Neural cell (in vitro differentiated cells): ENCODE results near the gene ABCA4. TPM values are rescaled to one million over a fixed set of nuclear protein-coding genes. Genes with fewer than 3 reads are reported as not detected.

Experiments
- H2AFZ ChIP-seq: fragments of 200-600, 300-800 bp; sonication (generic), shearing (Covaris generic); 2 replicates; pipeline ENCODE4 v1.6.0; 2014; ENCODE audit warnings: low read depth, mild to moderate bottlenecking, antibody characterized with exemption, low read length, moderate library complexity
- H3F3A ChIP-seq: fragments of 200-600 bp; shearing (Covaris generic); 2 replicates; pipeline ENCODE4 v1.6.1; 2016; ENCODE audit warnings: mild to moderate bottlenecking, moderate library complexity, mixed read lengths, antibody characterized with exemption, low read length; ENCODE audit not compliant: insufficient read depth, poor library complexity, severe bottlenecking
- H3K27ac ChIP-seq: fragments of 200-600, 300-800 bp; sonication (generic), shearing (Covaris generic); 2 replicates; pipeline ENCODE4 v1.5.1; 2014; ENCODE audit warnings: mild to moderate bottlenecking, low read length, moderate library complexity
- H3K27me3 ChIP-seq: fragments of 300-800, 200-600 bp; sonication (generic), shearing (Covaris generic); 2 replicates; pipeline ENCODE4 v1.6.0; 2014; ENCODE audit warnings: mild to moderate bottlenecking, low read depth, low read length, moderate library complexity; ENCODE audit not compliant: insufficient read depth
- H3K36me3 ChIP-seq: fragments of 300-800, 200-600 bp; sonication (generic), shearing (Covaris generic); 2 replicates; pipeline ENCODE4 v1.5.1; 2014; ENCODE audit warnings: mild to moderate bottlenecking, antibody characterized with exemption, low read length, moderate library complexity; ENCODE audit not compliant: insufficient read depth
- H3K4me2 ChIP-seq: fragments of 300-800, 200-600 bp; sonication (generic), shearing (Covaris generic); 2 replicates; pipeline ENCODE4 v1.6.0; 2014; ENCODE audit warnings: mild to moderate bottlenecking, low read length
- H3K4me3 ChIP-seq: fragments of 300-800, 200-600 bp; sonication (generic), shearing (Covaris generic); 2 replicates; pipeline ENCODE4 v1.5.1; 2014; ENCODE audit warnings: mild to moderate bottlenecking, low read length, moderate library complexity
- H3K79me2 ChIP-seq: fragments of 200-600 bp; shearing (Covaris generic); replicated peaks from 2 replicates; pipeline ENCODE4 v1.6.0; 2014; ENCODE audit warnings: mild to moderate bottlenecking, low read length, moderate library complexity; ENCODE audit not compliant: insufficient read depth
- H3K9ac ChIP-seq: fragments of 300-800, 200-600 bp; sonication (generic), shearing (Covaris generic); 2 replicates; pipeline ENCODE4 v1.6.1; 2016; ENCODE audit warnings: mild to moderate bottlenecking, low read length, mixed read lengths
- H3K9me2 ChIP-seq: fragments of 200-600 bp; shearing (Covaris generic); 2 replicates; pipeline ENCODE4 v1.6.1; 2016; ENCODE audit warnings: mild to moderate bottlenecking, low read length, mixed read lengths; ENCODE audit not compliant: insufficient read depth
- H3K9me3 ChIP-seq: fragments of 200-600, 300-800 bp; sonication (generic), shearing (Covaris generic); 2 replicates; pipeline ENCODE4 v1.6.1; 2016; ENCODE audit warnings: mild to moderate bottlenecking, mixed run types, low read length, moderate library complexity, mixed read lengths
- H4K20me1 ChIP-seq: fragments of 200-600 bp; shearing (Covaris generic); 2 replicates; pipeline ENCODE4 v1.6.1; 2016; ENCODE audit warnings: mild to moderate bottlenecking, mixed run types; ENCODE audit not compliant: insufficient read depth
- EP300 ChIP-seq: fragments of 450-650 bp; conservative IDR thresholded peaks from 2 replicates; pipeline ENCODE4 v1.6.1; 2014; ENCODE audit warnings: antibody characterized with exemption, mild to moderate bottlenecking, moderate library complexity; ENCODE audit not compliant: poor library complexity, severe bottlenecking
- EZH2 ChIP-seq: fragments of 200-600, 300-800 bp; shearing (Covaris generic), sonication (generic); IDR thresholded peaks from 2 replicates; pipeline ENCODE4 v1.6.1; 2014; ENCODE audit warnings: antibody characterized with exemption, low read length, borderline replicate concordance, mild to moderate bottlenecking; ENCODE audit not compliant: insufficient read depth, poor library complexity, severe bottlenecking
- MXI1 ChIP-seq: fragments of 450-650 bp; conservative IDR thresholded peaks from 2 replicates; pipeline ENCODE4 v1.6.1; 2014; ENCODE audit warnings: antibody characterized with exemption, mild to moderate bottlenecking; ENCODE audit not compliant: poor library complexity, severe bottlenecking
- POLR2AphosphoS5 ChIP-seq: IDR thresholded peaks from 2 replicates; pipeline ENCODE4 v1.6.1; 2012
- RAD21 ChIP-seq: fragments of 450-650 bp; conservative IDR thresholded peaks from 2 replicates; pipeline ENCODE4 v1.6.1; 2014; ENCODE audit warnings: antibody characterized with exemption, mild to moderate bottlenecking, moderate library complexity
- REST ChIP-seq: IDR thresholded peaks from 2 replicates; pipeline ENCODE4 v1.6.1; 2012; ENCODE audit warnings: borderline replicate concordance
- SMC3 ChIP-seq: fragments of 450-650 bp; conservative IDR thresholded peaks from 2 replicates; pipeline ENCODE4 v1.6.1; 2014; ENCODE audit warnings: antibody characterized with exemption, mild to moderate bottlenecking, moderate library complexity; ENCODE audit not compliant: poor library complexity
- TAF1 ChIP-seq: IDR thresholded peaks from 2 replicates; pipeline ENCODE4 v1.6.1; 2012; ENCODE audit warnings: low read depth
- polyA minus RNA-seq: library from RNA; depleted of rRNA, polyadenylated mRNA; stranded (reverse); fragments of >200 nt; gene quantifications from 2 replicates; pipeline ENCODE4 v1.2.3, GENCODE V29; 2014
- polyA plus RNA-seq: library from polyadenylated mRNA; depleted of rRNA; stranded (reverse); fragments of >200 nt; gene quantifications from 2 replicates; pipeline ENCODE4 v1.2.3, GENCODE V29; 2014
- TF ChIP-seq, protein P1 (sequence below): fragments of 450-650 bp; IDR thresholded peaks from 2 replicates; pipeline ENCODE4 v1.5.1; 2014; ENCODE audit warnings: antibody characterized with exemption, mild to moderate bottlenecking, moderate library complexity; ENCODE audit not compliant: poor library complexity, severe bottlenecking

The ABCA4 gene
- polyA plus RNA-seq (not detected in 2 replicates), polyA minus RNA-seq (under 0.01 TPM in 1 of 2 replicates, not detected in the other)

GRCh38 chr1:94120991-94121390 is at the start of gene ABCA4:
Gene ABCA4 (minus strand): TSS chr1:94121148. CDS start chr1:94121045, 103 bp downstream.
- Histone ChIP-seq H3F3A (no peaks in the 10 kb centered on the region), H3K36me3 (no peaks in the 10 kb centered on the region), H2AFZ (no peak within 1 kb of the TSS), H3K4me3 (no peak within 1 kb of the TSS), H3K79me2 (no peaks in the 10 kb centered on the region), H3K9me3 (no peaks in the 10 kb centered on the region), H3K9me2 (no peaks in the 10 kb centered on the region), H3K27me3 (no peaks in the 10 kb centered on the region), H3K27ac (no peak within 1 kb of the TSS), H3K9ac (no peak within 1 kb of the TSS), H3K4me2 (no peak within 1 kb of the TSS), H4K20me1 (no peaks in the 10 kb centered on the region)
- TF ChIP-seq EZH2 (no peak), MXI1 (no peak), POLR2AphosphoS5 (no peak), RAD21 (no peak), EP300 (no peak), TAF1 (no peak), REST (no peak), SMC3 (no peak)
- TF ChIP-seq, protein P1, sequence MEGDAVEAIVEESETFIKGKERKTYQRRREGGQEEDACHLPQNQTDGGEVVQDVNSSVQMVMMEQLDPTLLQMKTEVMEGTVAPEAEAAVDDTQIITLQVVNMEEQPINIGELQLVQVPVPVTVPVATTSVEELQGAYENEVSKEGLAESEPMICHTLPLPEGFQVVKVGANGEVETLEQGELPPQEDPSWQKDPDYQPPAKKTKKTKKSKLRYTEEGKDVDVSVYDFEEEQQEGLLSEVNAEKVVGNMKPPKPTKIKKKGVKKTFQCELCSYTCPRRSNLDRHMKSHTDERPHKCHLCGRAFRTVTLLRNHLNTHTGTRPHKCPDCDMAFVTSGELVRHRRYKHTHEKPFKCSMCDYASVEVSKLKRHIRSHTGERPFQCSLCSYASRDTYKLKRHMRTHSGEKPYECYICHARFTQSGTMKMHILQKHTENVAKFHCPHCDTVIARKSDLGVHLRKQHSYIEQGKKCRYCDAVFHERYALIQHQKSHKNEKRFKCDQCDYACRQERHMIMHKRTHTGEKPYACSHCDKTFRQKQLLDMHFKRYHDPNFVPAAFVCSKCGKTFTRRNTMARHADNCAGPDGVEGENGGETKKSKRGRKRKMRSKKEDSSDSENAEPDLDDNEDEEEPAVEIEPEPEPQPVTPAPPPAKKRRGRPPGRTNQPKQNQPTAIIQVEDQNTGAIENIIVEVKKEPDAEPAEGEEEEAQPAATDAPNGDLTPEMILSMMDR: no peak

DNA sequence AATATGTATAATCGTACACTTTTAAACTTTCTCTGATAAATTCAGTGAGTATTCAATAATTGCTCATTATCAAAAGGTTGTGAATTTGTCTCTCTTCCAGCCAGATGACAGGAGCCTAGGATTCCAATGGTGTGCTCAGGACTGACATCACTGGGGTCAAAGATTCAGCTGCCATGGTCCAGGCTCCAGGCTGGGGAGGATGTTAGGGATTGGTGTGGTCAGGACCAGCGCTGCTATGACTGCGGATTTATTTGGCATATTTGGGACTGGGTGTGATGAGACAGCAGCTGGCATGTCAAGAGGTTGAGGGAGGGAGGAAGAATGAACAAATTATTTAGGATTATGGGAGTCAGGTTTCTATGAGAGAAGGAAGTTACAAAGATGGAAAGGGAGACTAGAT is 48.2 kb upstream of the ABCA4 start:
- H3K27me3 ChIP-seq: no peaks in the 10 kb centered on the region
- TF ChIP-seq TAF1 (no peak), EZH2 (no peak), MXI1 (no peak), SMC3 (no peak), REST (no peak), POLR2AphosphoS5 (no peak), EP300 (no peak), RAD21 (no peak)
- TF ChIP-seq, protein P1: no peak
- no peak overlapping the region for H2AFZ ChIP-seq
- H4K20me1 ChIP-seq: no peaks in the 10 kb centered on the region
- no peak overlapping the region for H3K9ac ChIP-seq
- no peak overlapping the region for H3K27ac ChIP-seq
- H3F3A ChIP-seq: no peaks in the 10 kb centered on the region
- H3K9me3 ChIP-seq: no peaks in the 10 kb centered on the region
- H3K4me2 ChIP-seq: no peak overlapping the region
- no peaks in the 10 kb centered on the region for H3K79me2 ChIP-seq
- no peaks in the 10 kb centered on the region for H3K9me2 ChIP-seq
- H3K36me3 ChIP-seq: no peaks in the 10 kb centered on the region
- H3K4me3 ChIP-seq: no peak overlapping the region
